Measurements from ENCODE around the gene KDM4D.
"Not testable (repeated sequence)": the region's sequence is repeated elsewhere in the genome, so short reads cannot be mapped to it uniquely, and the experiment has no call there.

Gene KDM4D

DNA sequence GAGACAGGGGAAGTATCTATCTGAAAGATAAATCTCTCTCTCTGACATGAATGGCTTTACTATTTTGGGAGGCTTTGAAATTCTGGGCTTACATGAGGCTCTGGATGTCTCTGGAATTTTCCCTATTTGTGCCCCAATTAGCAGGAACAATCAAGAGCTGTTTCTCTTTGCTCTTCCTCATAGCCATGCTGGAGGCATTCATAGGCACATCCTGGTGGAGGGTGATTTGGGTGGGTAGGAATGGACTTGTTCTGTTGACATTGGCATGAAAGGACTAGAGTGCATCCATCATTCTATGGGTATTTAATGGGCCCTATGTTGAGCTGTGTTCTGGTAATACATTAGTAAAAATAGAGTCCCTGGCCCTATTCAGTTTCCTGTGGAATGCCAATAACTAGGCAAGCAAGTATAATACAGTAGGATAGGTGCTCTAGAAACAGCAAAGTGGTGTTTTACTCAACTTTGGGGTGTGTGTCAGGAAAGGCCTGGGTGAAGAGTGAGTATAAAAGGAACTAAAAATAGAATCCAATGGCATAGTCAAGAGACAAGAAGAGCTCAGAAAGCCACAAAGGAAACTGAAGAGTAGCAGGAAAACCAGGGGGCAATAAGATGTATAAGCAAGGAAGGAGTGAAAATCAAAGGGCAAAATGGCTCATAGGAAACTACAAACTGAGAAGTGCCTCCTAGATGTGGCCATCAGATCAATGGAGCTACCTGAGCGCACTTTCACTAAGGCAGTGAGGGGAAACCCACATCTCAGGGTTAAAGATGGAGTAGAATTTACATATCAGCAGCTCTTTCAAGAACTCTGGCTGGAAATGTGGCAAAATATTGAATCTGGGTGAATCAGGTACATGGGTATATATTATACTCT lies 45.2 kb upstream of the KDM4D start:
- TF ChIP-seq, protein P1, sequence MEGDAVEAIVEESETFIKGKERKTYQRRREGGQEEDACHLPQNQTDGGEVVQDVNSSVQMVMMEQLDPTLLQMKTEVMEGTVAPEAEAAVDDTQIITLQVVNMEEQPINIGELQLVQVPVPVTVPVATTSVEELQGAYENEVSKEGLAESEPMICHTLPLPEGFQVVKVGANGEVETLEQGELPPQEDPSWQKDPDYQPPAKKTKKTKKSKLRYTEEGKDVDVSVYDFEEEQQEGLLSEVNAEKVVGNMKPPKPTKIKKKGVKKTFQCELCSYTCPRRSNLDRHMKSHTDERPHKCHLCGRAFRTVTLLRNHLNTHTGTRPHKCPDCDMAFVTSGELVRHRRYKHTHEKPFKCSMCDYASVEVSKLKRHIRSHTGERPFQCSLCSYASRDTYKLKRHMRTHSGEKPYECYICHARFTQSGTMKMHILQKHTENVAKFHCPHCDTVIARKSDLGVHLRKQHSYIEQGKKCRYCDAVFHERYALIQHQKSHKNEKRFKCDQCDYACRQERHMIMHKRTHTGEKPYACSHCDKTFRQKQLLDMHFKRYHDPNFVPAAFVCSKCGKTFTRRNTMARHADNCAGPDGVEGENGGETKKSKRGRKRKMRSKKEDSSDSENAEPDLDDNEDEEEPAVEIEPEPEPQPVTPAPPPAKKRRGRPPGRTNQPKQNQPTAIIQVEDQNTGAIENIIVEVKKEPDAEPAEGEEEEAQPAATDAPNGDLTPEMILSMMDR (IDR thresholded peaks at IDR 0.05; ENCODE audit: insufficient read depth, low read depth, low read length, missing control alignments), result no peak
- H3K4me3 ChIP-seq (ENCODE audit: low read depth, low read length), result no peak overlapping the region
- DNase-seq (ENCODE audit: low read depth), result no peak

DNA sequence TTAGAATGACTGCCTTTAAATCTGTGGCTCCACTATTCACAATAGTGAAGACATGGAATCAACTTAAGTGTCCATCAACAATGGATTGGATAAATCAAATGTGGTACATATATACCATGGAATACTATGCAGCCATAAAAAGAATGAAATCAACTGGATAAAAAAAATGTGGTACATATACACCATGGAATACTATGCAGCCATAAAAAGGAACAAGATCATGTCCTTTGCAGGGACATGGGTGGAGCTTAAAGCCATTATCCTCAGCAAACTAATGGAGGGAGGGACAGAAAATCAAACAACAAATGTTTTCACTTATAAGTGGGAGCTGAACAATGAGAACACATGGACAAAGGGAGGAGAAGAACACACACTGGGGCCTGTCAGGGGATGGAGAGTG lies 41.4 kb upstream of the KDM4D start:
- DNase-seq (ENCODE audit: low read depth); H3K4me3 ChIP-seq (ENCODE audit: low read depth, low read length): not testable (repeated sequence)

DNA sequence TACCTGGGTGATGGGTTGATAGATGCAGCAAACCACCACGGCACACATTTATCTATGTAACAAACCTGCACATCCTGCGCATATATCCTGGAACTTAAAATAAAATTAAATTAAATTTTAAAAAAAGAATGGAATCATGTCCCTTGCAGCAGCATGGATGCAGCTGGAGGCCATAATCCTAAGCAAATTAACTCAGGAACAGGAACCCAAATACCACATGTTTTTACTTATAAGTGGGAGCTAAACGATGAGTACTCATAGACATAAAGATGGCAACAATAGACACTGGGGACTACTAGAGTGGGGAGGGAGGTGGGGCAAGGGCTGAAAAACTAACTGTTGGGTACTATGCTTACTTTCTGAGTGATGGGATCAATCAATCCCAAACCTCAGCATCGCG lies 41.0 kb upstream of the KDM4D start:
- TF ChIP-seq, protein P1 (IDR thresholded peaks at IDR 0.05; ENCODE audit: insufficient read depth, low read depth, low read length, missing control alignments), result no peak
- H3K4me3 ChIP-seq (ENCODE audit: low read depth, low read length), result no peak overlapping the region
- no peak for DNase-seq (ENCODE audit: low read depth)

DNA sequence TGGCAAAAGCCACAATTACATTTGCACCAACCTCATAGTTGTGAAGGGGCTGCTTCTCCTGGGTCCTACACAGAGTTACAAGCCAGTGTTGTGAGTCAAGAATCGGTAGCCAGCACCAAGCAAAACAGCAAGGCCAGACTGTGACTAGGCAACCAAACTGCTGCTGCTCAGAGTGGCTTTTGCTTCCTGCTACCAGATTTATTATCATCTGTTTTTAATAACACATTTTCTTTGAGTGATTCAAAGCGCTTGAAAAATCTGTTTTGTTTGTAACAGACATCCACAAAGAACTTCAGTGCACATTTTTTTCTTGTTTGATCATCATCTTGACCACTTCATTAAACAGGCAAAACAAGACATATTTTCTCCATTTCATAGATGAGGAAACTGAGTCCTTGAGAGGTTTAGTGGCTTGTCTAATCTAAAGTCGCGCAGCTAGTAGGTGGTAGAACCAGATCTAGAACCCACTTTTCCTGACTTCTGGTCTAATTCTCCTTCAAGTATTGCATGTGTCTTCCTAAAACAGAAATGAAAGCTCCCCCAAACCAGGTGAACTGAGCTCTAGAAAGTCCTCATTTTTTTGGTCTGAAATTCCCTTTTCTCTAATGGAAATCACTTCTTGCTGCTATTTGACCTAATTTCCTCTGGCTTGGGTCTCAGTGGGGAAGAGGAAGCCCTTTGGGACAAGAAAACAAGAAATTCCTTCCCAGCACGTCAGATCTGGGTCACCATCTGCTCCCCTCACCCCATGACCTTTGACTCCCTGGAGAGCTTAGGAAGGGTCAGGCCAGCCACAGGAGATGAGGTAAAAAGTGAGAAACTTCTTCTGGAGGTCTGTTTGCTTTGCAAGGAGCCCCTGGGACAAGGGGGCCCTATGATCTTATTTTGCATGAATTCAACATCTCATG lies 40.0 kb upstream of the KDM4D start:
- no peak overlapping the region for H3K4me3 ChIP-seq (ENCODE audit: low read depth, low read length)
- DNase-seq (ENCODE audit: low read depth), result no peak
- TF ChIP-seq, protein P1 (IDR thresholded peaks at IDR 0.05; ENCODE audit: insufficient read depth, low read depth, low read length, missing control alignments), result no peak

DNA sequence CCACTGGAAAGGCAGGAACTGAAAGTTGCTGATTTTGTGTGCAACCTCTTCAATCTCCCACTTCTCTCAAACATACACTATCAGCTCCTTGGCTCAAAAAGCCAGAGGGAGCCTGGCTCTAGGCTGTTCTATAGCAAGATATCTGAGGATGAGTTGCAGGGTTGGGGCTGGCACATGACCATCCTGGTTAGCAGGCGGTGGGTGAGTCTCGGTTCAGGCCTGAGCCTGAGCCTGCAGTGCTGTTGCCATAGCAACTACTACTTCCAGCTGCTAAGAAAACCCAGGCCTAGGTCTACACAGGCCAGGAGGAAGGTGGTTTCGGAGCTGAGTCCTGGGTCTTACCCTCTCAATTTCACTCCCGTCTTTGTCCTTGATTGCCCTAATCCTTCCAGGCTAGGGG lies 39.1 kb upstream of the KDM4D start:
- TF ChIP-seq, protein P1 (IDR thresholded peaks at IDR 0.05; ENCODE audit: insufficient read depth, low read depth, low read length, missing control alignments), result no peak
- H3K4me3 ChIP-seq (ENCODE audit: low read depth, low read length), result no peak overlapping the region
- DNase-seq (ENCODE audit: low read depth), result no peak

DNA sequence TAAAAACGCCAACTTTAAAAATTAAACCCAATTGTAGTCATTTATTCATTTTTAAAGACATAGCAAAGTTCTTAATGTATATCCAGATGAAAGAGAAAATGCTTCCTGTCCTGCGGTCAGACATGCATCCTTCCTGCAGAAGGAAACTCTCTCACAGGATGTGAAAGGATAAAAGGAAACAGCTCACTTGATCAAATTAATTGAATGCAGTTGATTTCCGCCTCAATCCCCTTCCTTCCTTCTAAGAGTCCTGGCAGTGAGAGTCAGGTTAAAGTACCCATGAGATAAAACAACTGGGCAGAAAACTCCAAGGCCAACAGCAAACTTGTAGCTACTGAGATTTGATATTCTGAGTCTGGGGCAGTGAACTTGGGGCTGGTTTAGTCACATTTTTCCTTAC lies 38.7 kb upstream of the KDM4D start:
- TF ChIP-seq, protein P1 (IDR thresholded peaks at IDR 0.05; ENCODE audit: insufficient read depth, low read depth, low read length, missing control alignments), result no peak
- no peak overlapping the region for H3K4me3 ChIP-seq (ENCODE audit: low read depth, low read length)
- no peak for DNase-seq (ENCODE audit: low read depth)
